ENCODE data around the gene RRP1B.

RRP1B gene

DNA sequence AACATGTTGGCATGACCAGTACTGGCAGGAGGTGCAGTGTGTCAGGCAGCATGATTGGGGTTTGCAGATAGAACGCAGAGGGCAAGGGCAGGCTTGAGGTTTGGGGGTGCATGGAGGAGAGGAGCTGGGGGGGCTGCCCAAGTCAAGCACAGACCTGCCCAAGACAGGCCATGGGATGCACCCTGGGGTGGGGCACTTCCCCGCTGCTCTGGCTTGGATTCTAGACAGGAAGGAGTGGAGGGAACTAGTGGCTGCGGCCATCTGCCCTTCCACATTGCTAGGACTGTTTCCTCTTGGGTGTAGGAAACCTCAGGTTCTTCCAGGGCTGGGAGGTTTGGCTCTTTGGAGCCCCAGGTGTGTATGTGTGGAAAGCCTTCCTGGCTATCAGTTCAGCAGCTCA lies 62.6 kb downstream of the RRP1B start:
- in situ Hi-C loops (cut with HindIII; ENCODE audit: low sequenced_read_pairs): no loop called here
- no peak overlapping the region for H3K4me3 ChIP-seq (ENCODE audit: low read depth, low read length)
- TF ChIP-seq, protein P1, sequence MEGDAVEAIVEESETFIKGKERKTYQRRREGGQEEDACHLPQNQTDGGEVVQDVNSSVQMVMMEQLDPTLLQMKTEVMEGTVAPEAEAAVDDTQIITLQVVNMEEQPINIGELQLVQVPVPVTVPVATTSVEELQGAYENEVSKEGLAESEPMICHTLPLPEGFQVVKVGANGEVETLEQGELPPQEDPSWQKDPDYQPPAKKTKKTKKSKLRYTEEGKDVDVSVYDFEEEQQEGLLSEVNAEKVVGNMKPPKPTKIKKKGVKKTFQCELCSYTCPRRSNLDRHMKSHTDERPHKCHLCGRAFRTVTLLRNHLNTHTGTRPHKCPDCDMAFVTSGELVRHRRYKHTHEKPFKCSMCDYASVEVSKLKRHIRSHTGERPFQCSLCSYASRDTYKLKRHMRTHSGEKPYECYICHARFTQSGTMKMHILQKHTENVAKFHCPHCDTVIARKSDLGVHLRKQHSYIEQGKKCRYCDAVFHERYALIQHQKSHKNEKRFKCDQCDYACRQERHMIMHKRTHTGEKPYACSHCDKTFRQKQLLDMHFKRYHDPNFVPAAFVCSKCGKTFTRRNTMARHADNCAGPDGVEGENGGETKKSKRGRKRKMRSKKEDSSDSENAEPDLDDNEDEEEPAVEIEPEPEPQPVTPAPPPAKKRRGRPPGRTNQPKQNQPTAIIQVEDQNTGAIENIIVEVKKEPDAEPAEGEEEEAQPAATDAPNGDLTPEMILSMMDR (IDR thresholded peaks at IDR 0.05; ENCODE audit: low read depth, low read length): no peak

DNA sequence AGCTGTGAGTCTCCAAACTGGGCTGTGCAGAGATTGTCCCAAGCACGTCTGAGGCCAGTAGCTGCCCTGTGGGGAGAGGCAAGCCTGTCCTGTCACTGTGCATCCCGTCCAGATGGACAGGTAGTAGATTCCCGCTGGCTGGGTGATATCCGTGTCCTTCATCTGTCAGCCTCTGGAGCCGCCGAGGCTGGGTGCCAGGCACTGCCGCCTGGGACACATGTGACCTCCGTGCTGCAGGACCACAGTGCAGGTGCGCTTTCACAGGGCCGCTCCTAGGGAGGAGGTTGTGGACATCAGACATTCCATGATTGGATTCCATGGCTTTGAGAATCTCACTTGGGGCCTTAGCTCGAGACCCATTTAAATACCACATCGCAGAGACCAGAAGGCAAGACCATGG lies 64.3 kb downstream of the RRP1B start:
- in situ Hi-C loops (cut with HindIII; ENCODE audit: low sequenced_read_pairs): no loop called here
- no peak for DNase-seq (ENCODE audit: low read depth, low spot score)
- no peak overlapping the region for H3K4me3 ChIP-seq (ENCODE audit: low read depth, low read length)
- TF ChIP-seq, protein P1 (IDR thresholded peaks at IDR 0.05; ENCODE audit: low read depth, low read length): no peak

More for the DNA sequence above, 62.6 kb downstream of the RRP1B start:
- no peak for DNase-seq (ENCODE audit: low read depth, low spot score)

DNA sequence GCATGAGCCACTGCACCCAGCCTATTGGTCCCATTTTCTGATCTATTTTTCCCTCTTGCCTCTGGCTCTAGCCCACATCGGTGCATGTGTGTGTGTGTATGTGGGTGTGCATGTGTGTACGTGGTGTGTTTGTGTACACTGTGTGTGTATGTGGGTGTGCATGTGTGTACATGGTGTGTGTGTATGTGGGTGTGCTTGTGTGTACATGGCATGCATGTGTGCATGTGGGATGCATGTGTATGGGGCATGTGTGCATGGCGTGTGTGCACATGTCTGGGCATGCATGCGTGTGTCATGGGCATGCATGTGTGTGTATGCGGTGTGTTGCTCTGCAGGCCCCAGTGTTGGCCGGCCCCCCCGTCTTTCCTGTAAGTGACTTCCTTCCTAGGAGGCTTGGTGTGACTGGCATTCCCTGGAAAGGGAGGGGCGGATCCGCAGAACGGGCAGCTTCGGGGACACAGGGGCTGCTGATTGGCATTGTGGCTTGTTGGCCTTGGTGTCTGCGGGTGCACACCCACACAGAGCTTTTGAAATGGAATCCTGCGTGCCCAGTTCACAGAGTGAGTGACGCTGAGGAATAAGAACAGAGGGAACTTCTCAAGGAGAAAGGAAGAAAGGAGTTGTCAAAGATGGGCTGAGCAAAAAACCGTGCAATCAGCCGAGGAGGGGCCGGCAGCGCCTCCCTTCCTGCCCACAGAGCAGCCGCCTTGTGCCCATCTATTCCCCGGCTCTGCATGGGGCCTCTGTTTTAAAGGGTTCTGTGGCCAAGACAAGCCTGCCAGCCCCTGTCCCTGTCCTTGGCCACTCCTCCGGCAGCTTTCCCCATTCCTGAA lies 67.5 kb downstream of the RRP1B start:
- no peak for DNase-seq (ENCODE audit: low read depth, low spot score)
- in situ Hi-C loops (cut with HindIII; ENCODE audit: low sequenced_read_pairs): no loop called here
- H3K4me3 ChIP-seq (ENCODE audit: low read depth, low read length): no peak overlapping the region
- TF ChIP-seq, protein P1 (IDR thresholded peaks at IDR 0.05; ENCODE audit: low read depth, low read length): no peak

DNA sequence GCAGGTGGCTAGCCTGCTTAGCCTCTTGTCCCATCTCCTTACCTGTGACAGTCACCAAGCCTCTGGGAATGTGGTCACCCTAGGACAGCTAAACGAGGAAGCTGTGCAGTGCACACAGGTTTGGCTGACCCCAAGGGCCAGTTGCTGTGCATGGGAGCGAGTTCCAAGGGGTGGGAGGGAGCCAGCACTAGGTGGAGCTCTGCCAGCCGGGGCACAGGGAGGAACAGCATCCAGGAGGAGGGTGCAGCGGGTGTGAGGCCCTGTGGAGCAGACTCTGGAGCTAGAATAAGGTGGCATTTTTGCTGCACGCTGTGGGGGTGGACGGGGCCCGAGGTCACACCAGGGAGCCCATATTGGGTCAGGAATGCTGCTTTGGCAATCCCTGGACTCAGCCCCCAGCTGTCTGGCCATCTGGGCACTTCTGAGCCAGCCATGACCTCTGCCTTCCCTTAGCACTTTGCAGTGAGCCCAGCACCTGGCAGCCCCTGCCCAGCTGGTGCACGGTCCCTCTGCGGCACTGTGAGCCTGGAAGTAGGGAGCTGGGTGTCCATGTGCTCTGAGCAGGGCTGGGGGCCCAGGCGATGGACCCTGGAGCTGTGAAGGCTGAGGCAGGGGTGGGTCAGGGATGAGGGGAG lies 68.3 kb downstream of the RRP1B start:
- in situ Hi-C loops (cut with HindIII; ENCODE audit: low sequenced_read_pairs): no loop called here
- H3K4me3 ChIP-seq (ENCODE audit: low read depth, low read length): no peak overlapping the region
- TF ChIP-seq, protein P1 (IDR thresholded peaks at IDR 0.05; ENCODE audit: low read depth, low read length): peak; percentile 6
- no peak for DNase-seq (ENCODE audit: low read depth, low spot score)

DNA sequence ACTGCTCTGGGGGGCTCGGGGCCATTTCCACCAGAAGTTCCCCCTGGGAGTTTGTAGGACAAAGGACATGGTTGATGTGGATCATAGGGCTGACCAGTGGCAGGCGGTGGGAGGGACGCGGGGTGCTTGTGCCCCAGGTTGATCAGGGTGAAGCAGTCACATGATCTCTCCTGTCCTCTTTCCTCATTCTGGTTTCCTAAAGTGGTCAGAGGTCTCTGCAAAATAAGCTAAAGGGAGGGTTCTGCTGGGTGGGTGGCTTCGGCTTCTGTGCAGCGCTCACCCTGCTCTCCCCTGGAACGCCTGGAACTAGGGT lies 68.8 kb downstream of the RRP1B start:
- no peak for DNase-seq (ENCODE audit: low read depth, low spot score)
- in situ Hi-C loops (cut with HindIII; ENCODE audit: low sequenced_read_pairs): no loop called here
- no peak overlapping the region for H3K4me3 ChIP-seq (ENCODE audit: low read depth, low read length)
- TF ChIP-seq, protein P1 (IDR thresholded peaks at IDR 0.05; ENCODE audit: low read depth, low read length): no peak

DNA sequence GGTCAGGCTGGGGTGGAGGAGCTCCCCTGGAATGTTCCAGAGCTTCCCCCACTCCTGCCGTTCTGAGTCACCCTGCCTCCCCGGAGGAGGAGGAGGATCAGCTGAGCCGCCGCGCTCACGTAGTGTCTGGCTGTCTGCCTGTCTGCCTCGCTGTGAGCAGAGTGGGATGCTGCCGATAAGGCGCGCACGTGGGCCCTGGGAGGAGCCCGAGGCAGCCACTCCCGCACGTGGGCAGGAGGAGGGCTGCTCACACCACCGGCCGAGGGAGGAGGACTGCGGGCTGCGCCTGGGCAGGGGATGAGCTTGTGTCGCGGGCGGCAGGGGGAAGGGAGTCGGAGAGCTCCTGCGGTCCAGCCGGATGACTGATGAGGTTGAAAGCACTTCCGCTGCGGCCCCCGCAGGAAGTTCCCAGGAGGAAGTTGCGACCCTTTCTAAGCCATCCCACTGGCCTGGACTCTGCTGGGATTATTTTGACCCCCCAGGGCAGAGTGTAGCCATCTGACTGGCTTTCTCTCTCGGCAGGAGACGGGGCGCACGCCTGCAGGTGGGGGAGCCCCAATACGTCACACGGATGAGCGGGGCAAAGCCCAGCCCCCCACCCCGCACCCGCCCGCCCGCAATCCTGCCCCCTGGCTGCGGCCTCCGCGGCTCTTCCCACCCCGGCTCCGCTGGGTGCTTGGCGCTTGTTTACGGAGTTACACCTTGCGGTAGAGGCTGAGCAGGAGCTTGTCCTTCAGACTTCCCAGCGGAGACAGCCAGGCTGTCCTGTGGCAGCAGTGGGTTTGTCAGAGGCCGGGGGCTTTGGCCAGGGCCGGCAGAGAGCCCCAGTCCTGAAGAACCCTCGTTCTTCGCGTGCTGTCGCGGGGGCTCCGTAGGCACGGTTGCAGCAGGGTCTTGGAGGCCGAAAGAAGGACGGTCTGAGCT lies 69.4 kb downstream of the RRP1B start:
- DNase-seq (ENCODE audit: low read depth, low spot score): peak; percentile 99
- H3K4me3 ChIP-seq (ENCODE audit: low read depth, low read length): peak overlapping the region; percentile 40
- TF ChIP-seq, protein P1 (IDR thresholded peaks at IDR 0.05; ENCODE audit: low read depth, low read length): peak; percentile 39
- in situ Hi-C loops (cut with HindIII; ENCODE audit: low sequenced_read_pairs): no loop called here
